22Rv1 (cell line): ENCODE results near the gene HORMAD2.

Experiments
- ZFX ChIP-seq: fragments of 450-650 bp; IDR thresholded peaks from 2 replicates; pipeline ENCODE4 v1.6.1; 2017; ENCODE audit warnings: antibody characterized with exemption, borderline replicate concordance
- TF ChIP-seq, protein P1 (sequence below): fragments of 450-650 bp; IDR thresholded peaks from 2 replicates; pipeline ENCODE4 v1.5.1; 2017; ENCODE audit warnings: mild to moderate bottlenecking

DNA sequence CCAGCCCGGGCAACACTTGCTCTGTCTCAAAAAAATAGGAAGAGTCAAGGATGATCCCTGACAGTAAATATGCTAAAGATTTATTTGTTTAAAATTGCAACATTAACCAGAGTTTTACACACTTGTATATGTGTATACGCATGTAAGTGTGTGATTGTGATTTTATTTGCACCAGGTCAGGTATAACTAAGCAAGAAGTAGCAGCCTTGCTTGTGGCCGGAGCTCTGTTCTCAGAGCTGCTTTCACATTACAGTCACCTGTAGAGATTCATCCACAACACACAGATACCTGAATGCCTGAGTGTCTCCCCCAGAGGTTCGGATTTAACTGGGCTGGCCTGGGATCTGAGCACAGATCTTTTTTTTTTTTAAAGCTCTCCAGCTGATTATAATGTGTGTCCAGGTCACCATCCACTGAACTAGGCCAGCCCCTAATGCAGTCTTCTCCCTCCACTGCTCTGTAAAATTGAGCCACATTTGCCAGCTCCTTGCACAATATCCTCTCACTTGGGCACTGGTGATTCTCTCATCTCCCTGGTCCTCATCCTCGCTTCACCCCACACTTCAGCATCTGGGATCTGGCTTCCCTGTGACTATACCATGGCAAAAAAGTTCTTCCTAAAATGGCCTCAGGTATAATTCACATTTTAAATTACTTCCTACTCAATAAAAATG is 118.0 kb downstream of the HORMAD2 start:
- TF ChIP-seq, protein P1, sequence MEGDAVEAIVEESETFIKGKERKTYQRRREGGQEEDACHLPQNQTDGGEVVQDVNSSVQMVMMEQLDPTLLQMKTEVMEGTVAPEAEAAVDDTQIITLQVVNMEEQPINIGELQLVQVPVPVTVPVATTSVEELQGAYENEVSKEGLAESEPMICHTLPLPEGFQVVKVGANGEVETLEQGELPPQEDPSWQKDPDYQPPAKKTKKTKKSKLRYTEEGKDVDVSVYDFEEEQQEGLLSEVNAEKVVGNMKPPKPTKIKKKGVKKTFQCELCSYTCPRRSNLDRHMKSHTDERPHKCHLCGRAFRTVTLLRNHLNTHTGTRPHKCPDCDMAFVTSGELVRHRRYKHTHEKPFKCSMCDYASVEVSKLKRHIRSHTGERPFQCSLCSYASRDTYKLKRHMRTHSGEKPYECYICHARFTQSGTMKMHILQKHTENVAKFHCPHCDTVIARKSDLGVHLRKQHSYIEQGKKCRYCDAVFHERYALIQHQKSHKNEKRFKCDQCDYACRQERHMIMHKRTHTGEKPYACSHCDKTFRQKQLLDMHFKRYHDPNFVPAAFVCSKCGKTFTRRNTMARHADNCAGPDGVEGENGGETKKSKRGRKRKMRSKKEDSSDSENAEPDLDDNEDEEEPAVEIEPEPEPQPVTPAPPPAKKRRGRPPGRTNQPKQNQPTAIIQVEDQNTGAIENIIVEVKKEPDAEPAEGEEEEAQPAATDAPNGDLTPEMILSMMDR: no peak
- TF ChIP-seq ZFX: no peak
